ENCODE measurements around the gene SAA2. TPM values are rescaled to one million over a fixed set of nuclear protein-coding genes. Genes with fewer than 3 reads are reported as not detected.

SAA2 gene
- total and polyA plus RNA-seq, 2 of the 4 experiments (the other 2 are of a cell fraction) = not detected

- CTCF ChIA-PET = no interaction called here
Observed at GRCh38 chr11:18209058-18209457, 39.4 kb downstream of the SAA2 start.

More at GRCh38 chr11:18209058-18209457, 39.4 kb downstream of the SAA2 start:
- Histone ChIP-seq H3K27ac (ENCODE audit: insufficient read depth, low read length) (no peak overlapping the region), H4K91ac (ENCODE audit: insufficient read depth, low read depth, low read length) (no peak overlapping the region), H3K4me1 (ENCODE audit: control insufficient read depth, insufficient read depth, low read length) (no peaks in the 10 kb centered on the region), H3K23ac (ENCODE audit: low read depth, low read length) (no peak overlapping the region), H2BK15ac (ENCODE audit: low read depth, low read length) (no peak overlapping the region), H3K4me2 (ENCODE audit: low read depth, low read length) (no peak overlapping the region), H4K20me1 (ENCODE audit: insufficient read depth, low read length) (no peaks in the 10 kb centered on the region), H3K14ac (replicated peaks; ENCODE audit: low read depth, low read length) (no peak overlapping the region), H3K36me3 (ENCODE audit: control insufficient read depth, insufficient read depth, low read length) (no peaks in the 10 kb centered on the region), H3K9me1 (ENCODE audit: insufficient read depth, low read length) (no peaks in the 10 kb centered on the region), H2AK9ac (replicated peaks; ENCODE audit: low read depth, low read length, poor library complexity) (no peak overlapping the region), H2AFZ (replicated peaks; ENCODE audit: low read length, poor library complexity) (no peak overlapping the region), H4K8ac (ENCODE audit: low read depth in 2 of 2, low read length in 2 of 2) (no peak overlapping the region), H3K9ac (ENCODE audit: low read depth, low read length) (no peak overlapping the region), H3K79me1 (ENCODE audit: low read depth in 1 of 2, low read length in 2 of 2) (no peaks in the 10 kb centered on the region), H2BK20ac (ENCODE audit: low read depth, low read length) (no peak overlapping the region), H2BK5ac (ENCODE audit: low read depth, low read length, poor library complexity, severe bottlenecking) (no peak overlapping the region), H2AK5ac (ENCODE audit: low read depth, low read length) (no peak overlapping the region), H3K4ac (ENCODE audit: low read depth, low read length) (no peak overlapping the region), H3K4me3 (ENCODE audit: insufficient read depth, low read depth, low read length) (no peak overlapping the region), H3K9me3 (ENCODE audit: control insufficient read depth, insufficient read depth, low read length) (no peaks in the 10 kb centered on the region), H3K18ac (ENCODE audit: low read depth, low read length) (no peak overlapping the region), H2BK120ac (ENCODE audit: low read depth, low read length) (no peak overlapping the region), H4K5ac (ENCODE audit: low read depth, low read length) (no peak overlapping the region), H3K56ac (ENCODE audit: extremely low read depth, insufficient read depth, low read length) (no peak overlapping the region), H3K27me3 (ENCODE audit: control insufficient read depth, insufficient read depth, low read length) (peaks cover 7% of the 10 kb centered on the region)
- DNase-seq (no peak), ATAC-seq (ENCODE audit: low read depth) (no peak)
- TF ChIP-seq CTCF (conservative IDR thresholded peaks at IDR 0.05; ENCODE audit: low read depth, low read length) = no peak
- TF ChIP-seq MAFK (IDR thresholded peaks at IDR 0.05; ENCODE audit: low read depth, low read length) = no peak
- TF ChIP-seq RFX5 (IDR thresholded peaks at IDR 0.05; ENCODE audit: low read depth, low read length) = no peak
- no peak for TF ChIP-seq MXI1 (IDR thresholded peaks at IDR 0.05; ENCODE audit: borderline replicate concordance, low read depth, low read length)
- no peak for TF ChIP-seq FOS (IDR thresholded peaks at IDR 0.05; ENCODE audit: low read depth, low read length)
- TF ChIP-seq CHD1 (IDR thresholded peaks at IDR 0.05; ENCODE audit: low read depth, low read length) = no peak
- TF ChIP-seq BHLHE40 (IDR thresholded peaks at IDR 0.05; ENCODE audit: low read depth, low read length) = no peak
- TF ChIP-seq RCOR1 (IDR thresholded peaks at IDR 0.05; ENCODE audit: insufficient replicate concordance, low read length) = no peak
- no peak for TF ChIP-seq CEBPB (IDR thresholded peaks at IDR 0.05; ENCODE audit: low read depth, low read length)
- no peak for TF ChIP-seq RAD21 (IDR thresholded peaks at IDR 0.05; ENCODE audit: low read length)
- no peak for TF ChIP-seq ELK1 (IDR thresholded peaks at IDR 0.05; ENCODE audit: borderline replicate concordance, low read depth, low read length)
- no peak for TF ChIP-seq USF2 (IDR thresholded peaks at IDR 0.05; ENCODE audit: low read depth, low read length)
- no peak for TF ChIP-seq NFE2L2 (IDR thresholded peaks at IDR 0.05; ENCODE audit: low read depth, low read length)
- POLR2A ChIA-PET (ENCODE audit: unreplicated experiment) = interaction anchor here (0.6 kb wide), 1 partner anchor 669 kb away, joined by 5 read pairs; no protein-coding TSS in a partner anchor
- no TSS peak for BruUV-seq (replicated peaks)
- in situ Hi-C loops (cut with MboI; ENCODE audit: low sequenced_read_pairs) (no loop called here), dilution Hi-C loops (cut with HindIII; ENCODE audit: low sequenced_read_pairs, unreplicated experiment) (no loop called here), intact Hi-C loops (cut with micrococcal nuclease) (no loop called here)
- 52% methylated on average over 12 of the region's 33 CpGs; no CpG with 5 or more reads in 1 of the 2 experiments for WGBS, 2 experiments (ENCODE audit: extremely low coverage in 2 of 2, insufficient read length in 1 of 2)

Measured in IMR-90 (cell line).